Activated naive CD4-positive, alpha-beta T cell treated with Interleukin-2 at 50 U/mL for 16 hours (primary cell): ENCODE results near the gene AGAP1.
"Not testable (repeated sequence)": the region's sequence is repeated elsewhere in the genome, so short reads cannot be mapped to it uniquely, and the experiment has no call there.

ENCODE experiments used
- DNase-seq: peaks from one replicate; pipeline ENCODE4 v3.0.0-alpha.2; 2020

The AGAP1 gene

DNA sequence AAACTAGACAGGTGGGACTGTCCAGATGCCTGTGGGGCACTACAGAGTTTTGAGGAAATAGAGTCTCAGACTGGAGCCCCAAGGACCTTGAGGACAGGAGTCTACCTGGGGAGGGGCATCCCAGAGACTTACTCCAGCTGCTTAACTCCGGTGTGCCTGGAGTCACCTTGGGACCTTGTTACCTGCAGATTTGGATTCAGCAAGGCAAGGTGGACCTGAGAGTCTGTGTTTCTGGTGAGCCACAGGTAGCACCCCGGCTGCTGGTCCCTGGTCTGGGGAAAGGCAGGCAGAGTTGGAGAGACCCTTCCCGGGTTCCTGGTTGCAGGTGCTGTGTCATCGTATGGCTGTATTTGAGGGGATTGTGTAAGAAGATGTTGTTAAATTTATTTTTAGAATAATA, 102.4 kb downstream of the AGAP1 start:
- no peak for DNase-seq

GRCh38 chr2:235597081-235597615, 103.3 kb downstream of the AGAP1 start:
- DNase-seq = no peak

- DNase-seq = no peak
Measured at GRCh38 chr2:235598026-235598425, 104.2 kb downstream of the AGAP1 start.

- no peak for DNase-seq
Measured at GRCh38 chr2:235598532-235599531, 105.0 kb downstream of the AGAP1 start.

- no peak for DNase-seq
Measured at GRCh38 chr2:235599596-235600338, 105.9 kb downstream of the AGAP1 start.

DNA sequence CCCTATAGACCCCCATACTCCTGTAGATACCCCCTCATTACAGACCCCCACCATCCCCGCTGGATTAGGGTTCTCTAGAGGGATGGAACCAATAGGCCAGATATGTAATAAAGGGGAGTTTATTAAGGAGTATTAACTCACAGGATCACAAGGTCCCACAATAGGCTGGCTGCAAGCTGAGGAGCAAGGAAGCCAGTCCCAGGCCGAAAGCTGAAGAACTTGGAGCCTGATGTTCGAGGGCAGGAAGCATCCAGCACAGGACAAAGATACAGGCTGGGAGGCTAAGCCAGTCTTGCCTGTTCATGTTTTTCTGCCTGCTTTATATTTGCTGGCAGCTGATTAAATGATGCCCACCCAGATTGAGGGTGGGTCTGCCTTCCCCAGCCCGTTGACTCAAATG, 106.6 kb downstream of the AGAP1 start:
- no peak for DNase-seq

DNA sequence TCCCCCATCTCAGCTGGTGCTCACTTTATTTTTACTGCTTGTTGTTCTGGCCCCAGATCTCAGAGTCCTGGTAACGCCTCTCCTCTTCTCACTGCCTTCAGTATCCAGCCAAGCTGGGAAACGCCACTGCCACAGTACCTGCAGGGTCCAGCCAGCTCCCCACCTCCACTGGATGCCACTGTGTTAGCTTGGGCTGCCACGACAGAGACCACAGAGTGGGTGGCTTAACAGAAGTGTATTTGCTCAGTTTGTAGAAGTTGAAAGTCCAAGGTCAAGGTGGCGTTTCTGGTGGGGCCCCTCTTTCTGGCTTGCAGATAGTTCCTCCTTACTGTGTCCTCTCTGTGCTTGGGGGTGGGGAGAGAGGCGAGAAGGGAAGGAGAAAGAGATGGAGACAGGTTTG, 107.1 kb downstream of the AGAP1 start:
- DNase-seq = no peak

DNA sequence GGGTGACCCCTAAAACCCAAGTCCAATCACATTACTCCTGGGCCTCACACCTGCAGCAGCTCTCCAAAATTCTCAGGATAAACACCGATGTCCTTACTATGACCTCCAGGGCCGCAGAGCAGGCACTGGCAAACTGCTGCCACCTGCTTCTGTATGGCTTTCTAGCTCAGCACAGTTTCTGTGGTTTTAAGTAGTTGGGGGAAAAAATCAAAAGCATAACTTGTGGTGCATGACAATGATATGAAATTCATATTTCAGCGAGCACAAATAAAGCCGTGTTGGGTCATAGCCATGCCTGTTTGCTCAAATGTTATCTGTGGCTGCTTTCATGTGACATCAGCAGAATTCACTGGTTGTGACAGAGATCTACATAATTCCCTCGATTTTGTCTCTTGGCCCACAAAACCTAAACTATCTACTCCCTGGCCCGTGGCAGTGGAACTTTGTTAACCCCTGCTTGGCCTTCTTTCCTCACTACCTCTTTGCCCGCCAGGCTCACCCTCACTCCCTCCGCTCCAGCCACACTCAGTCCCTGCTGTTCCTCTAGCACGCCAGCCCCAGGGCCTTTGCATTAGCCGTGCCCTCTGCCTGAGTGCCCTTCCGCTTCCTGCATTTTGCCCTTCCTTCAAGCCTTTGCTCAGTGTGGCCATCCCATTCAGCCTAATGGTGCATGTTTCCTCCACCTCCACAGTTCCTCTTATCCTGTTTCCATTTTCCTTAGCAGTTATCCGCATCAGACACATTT, 108.3 kb downstream of the AGAP1 start:
- no peak for DNase-seq

GRCh38 chr2:235602971-235603370, 109.1 kb downstream of the AGAP1 start:
- DNase-seq = not testable (repeated sequence)

DNA sequence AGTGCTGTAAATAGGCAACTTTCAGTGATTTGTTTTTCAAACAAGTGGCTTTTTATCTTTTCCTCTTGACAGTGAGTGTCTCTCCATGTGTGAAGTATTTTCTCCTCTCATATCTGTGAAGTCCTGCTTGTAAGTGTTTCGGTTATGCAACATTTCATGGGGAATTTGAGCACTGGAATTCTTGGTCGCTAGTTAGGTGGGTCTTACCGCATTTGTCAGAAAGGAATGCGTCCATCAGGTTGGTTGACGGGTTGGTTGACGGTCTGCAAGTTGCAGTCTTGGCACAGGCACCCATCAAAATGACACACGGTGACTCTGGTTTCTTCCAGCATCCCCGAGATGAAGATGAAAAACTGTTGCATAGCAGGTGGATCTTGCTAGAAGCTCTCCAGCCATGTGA, 109.8 kb downstream of the AGAP1 start:
- no peak for DNase-seq

DNA sequence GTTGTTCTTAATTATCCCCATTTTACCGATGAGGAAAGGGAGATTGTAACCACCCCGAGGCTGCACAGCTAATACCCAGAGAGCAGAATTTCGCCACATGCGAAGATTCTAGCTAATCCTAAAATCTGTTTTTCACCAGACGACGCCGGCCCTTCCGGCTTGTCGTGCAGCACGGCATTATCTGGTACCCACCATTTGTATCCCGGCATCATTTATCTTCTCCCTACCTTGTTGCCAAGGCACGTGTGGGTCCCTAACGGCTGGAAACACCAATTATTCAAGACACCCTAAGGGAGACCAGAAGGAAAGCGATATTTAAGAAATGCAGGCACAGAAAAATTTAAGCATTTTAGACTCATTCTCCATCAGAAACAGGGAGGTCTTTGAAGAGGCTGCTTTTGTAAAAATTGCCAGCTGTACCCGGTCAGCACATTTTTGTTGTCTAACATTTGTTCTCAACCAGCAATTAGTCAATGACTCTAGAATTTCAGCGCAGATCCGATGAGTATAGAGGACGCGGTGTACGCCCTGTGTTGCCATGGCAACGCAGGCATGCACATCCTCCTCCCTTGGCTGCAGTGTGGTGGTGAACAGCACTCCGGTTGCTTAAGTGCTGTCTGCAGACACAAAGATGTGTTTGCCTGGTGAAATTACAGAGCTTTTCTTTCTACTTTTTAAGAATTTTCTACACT, 111.6 kb downstream of the AGAP1 start:
- DNase-seq = no peak

DNA sequence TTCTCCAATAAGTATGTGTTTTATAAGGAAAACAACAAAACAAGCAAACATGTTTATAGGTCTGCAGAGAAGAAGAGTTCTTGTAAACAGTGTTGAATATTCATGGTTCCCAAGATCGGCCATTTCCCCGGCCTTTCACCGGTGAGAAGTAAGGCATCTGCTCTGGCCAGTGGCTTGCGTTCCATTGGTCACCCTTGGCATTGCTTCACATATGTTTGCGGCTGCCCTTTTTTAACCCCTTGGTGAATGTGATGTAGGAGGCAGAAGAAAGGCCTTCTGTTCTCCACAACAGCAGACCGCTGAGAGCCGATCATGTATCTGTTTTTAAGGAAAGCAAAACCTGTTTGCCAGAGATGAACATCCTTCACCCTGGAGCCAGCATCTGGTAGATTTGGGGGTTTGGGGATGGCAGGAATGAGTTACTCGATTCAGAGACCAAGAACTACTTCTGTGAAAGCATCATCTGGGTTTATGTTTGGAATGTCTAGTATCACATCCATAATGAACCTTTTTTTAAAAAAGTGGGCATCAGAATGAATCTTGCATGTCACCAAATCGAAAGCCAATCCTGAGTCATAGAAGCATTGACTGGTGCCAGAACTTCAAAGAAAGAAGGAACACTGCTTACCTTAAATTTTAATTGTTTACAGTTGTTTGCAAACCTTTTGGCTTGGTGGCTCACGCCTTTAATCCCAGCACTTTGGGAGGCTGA, 112.3 kb downstream of the AGAP1 start:
- no peak for DNase-seq

DNA sequence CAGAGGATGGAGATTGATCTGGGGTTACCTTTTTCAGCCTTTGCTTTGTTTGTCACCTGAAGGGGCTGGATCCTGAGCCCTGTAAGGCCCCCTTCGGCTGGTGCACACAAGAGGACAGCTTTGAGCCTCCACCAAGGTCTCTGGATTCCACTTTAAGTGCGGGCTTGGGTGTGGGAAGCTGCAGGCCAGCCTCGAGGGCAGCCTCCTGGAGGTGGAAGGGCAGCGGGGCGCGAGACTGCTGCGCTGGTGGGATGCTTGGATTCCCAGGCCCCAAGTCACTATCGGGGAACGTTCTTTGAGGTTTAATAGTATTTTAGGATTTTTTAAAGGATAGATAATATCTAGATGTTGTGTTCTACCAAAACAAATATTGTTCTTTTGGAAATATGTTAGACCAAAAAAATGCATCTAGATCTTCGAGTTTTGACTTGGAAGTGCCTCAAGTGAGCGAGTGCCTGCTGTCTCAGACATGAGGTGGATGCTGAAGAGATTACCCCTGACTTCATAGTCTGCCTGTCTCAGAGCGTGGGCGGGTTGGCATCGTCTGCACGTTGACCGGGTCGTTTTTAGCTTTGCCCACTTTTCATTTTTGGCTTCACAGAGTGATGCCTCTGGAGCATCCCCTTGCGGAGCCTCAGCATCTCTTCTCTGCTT, 113.8 kb downstream of the AGAP1 start:
- DNase-seq = no peak

- no peak for DNase-seq
Measured at GRCh38 chr2:235608200-235608887, 114.5 kb downstream of the AGAP1 start.

DNA sequence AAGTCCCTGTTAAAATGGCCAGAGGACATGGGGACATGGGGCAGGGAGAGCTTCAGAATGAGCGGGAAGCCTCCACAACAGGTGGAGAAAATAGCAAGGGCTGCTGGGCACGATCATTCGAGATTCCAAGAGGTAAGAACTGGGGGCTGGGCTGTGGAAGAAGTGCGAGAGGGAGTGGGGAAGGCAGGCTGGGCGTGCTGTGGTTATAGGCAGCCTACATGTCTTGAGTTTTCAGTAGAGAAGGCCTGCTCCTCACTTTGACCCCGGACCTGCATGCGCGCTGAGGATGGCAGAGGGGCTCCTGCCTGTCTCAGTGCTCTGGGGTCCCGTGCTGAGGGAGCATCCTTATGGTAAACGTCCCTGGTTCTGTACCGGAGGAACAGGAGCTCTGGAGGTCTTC, 115.5 kb downstream of the AGAP1 start:
- no peak for DNase-seq

- no peak for DNase-seq
Measured at GRCh38 chr2:235609746-235610145, 115.9 kb downstream of the AGAP1 start.

DNA sequence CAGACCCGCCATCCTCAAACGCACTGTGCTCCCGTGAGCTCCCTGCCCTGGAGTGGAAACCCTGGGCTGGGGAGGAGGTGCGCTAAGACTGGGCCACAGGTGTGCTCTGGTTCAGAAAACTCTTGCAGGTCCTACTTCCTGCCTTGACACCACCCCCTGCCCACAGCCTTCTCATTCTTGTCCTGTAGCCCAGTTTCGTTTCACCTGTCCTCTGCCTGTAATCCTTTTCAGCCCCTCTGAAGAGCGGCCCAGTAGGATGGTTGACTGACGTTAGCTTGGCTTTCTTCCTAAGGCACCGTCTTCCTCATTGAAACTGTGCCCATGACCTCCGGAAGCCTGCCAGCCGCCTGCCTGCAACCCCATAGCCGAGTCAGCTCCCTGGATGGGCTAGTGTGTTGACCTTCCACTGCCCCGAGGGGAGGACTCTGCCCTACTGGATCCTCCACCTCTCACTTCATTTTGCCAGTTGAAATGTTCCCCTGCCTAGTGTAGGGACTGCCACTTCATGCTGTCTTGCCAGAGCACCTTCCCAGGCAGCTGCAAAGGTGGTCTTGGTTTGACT, 116.9 kb downstream of the AGAP1 start:
- no peak for DNase-seq

- no peak for DNase-seq
Measured at GRCh38 chr2:235611349-235611748, 117.5 kb downstream of the AGAP1 start.

DNA sequence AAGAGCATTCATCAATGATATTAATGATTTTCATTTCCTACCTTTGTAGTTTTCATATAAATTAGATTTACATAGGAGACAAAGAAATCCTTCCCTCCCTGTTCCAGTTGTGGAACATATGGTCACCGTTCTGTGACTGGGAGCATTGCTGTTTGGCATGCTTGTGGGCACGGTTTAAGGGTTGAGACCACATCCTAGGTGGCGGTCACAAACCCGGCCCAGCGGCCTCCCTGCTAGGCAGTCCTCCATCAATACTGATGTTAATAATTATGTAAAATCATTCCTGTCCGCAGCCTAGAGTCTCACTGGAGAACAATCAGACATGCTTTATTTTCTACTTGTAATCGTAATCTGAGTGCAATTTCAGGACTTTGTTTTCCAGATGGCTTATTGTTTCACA, 117.9 kb downstream of the AGAP1 start:
- DNase-seq = no peak
